Activated naive CD4-positive, alpha-beta T cell treated with Interleukin-2 at 50 U/mL for 16 hours (primary cell): ENCODE measurements around the gene AKAP9.
A peak's percentile ranks its signal among the peaks of the same experiment; 100 is the strongest.
"Not testable (repeated sequence)": the region's sequence is repeated elsewhere in the genome, so short reads cannot be mapped to it uniquely, and the experiment has no call there.

ENCODE experiments used
- DNase-seq: peaks from one replicate; pipeline ENCODE4 v3.0.0-alpha.2; 2020

AKAP9 gene

GRCh38 chr7:91940572-91941341, at the start of gene AKAP9:
Gene AKAP9, plus strand, starts transcription at chr7:91940862. Its CDS starts 238 bp downstream, at chr7:91941100.
- peak; percentile 89 for DNase-seq

- no peak for DNase-seq
These were observed 48.5 kb upstream of the AKAP9 start for GRCh38 chr7:91892099-91892705.

- no peak for DNase-seq
These were observed 47.8 kb upstream of the AKAP9 start for GRCh38 chr7:91892821-91893340.

- not testable (repeated sequence) for DNase-seq
These were observed 47.0 kb upstream of the AKAP9 start for GRCh38 chr7:91893699-91894098.

- no peak for DNase-seq
These were observed 45.7 kb upstream of the AKAP9 start for GRCh38 chr7:91894781-91895480.

GRCh38 chr7:91898240-91898992, 42.2 kb upstream of the AKAP9 start:
- no peak for DNase-seq

- no peak for DNase-seq
These were observed 41.1 kb upstream of the AKAP9 start for GRCh38 chr7:91899563-91899962.

- DNase-seq = no peak
These were observed 30.5 kb upstream of the AKAP9 start for GRCh38 chr7:91910171-91910570.

- DNase-seq = no peak
These were observed 29.5 kb upstream of the AKAP9 start for GRCh38 chr7:91911121-91911520.

- DNase-seq = no peak
These were observed 28.2 kb upstream of the AKAP9 start for GRCh38 chr7:91912494-91912893.

- DNase-seq = no peak
These were observed 27.1 kb upstream of the AKAP9 start for GRCh38 chr7:91913612-91914011.

GRCh38 chr7:91915401-91916050, 25.1 kb upstream of the AKAP9 start:
- DNase-seq = no peak

GRCh38 chr7:91916051-91916440, 24.6 kb upstream of the AKAP9 start:
- DNase-seq = no peak

GRCh38 chr7:91918356-91918755, 22.3 kb upstream of the AKAP9 start:
- DNase-seq = no peak

GRCh38 chr7:91922857-91923256, 17.8 kb upstream of the AKAP9 start:
- no peak for DNase-seq

GRCh38 chr7:91927912-91928311, 12.8 kb upstream of the AKAP9 start:
- DNase-seq = no peak

GRCh38 chr7:91929463-91929862, 11.2 kb upstream of the AKAP9 start:
- DNase-seq = no peak

- DNase-seq = peak; percentile 23
These were observed 491 bp upstream of the AKAP9 start for GRCh38 chr7:91940171-91940570.

- peak; percentile 25 for DNase-seq
These were observed 788 bp downstream of the AKAP9 start for GRCh38 chr7:91941450-91941849.

GRCh38 chr7:91942312-91942711, 1.6 kb downstream of the AKAP9 start:
- DNase-seq = no peak

GRCh38 chr7:91944970-91945369, 4.3 kb downstream of the AKAP9 start:
- DNase-seq = not testable (repeated sequence)

GRCh38 chr7:91945476-91945875, 4.8 kb downstream of the AKAP9 start:
- DNase-seq = no peak
